A673 (cell line): ENCODE measurements around the gene KRT31.

Experiments used
- EZH2 ChIP-seq: fragments of 200-600 bp; sonication (generic); IDR thresholded peaks from 2 replicates; pipeline ENCODE4 v1.6.1; 2017; ENCODE audit warnings: borderline replicate concordance, low read depth, mild to moderate bottlenecking, mixed read lengths, antibody characterized with exemption, low read length; ENCODE audit not compliant: poor library complexity, severe bottlenecking
- TF ChIP-seq, protein P1 (sequence below): fragments of 300-800, 200-600 bp; sonication (generic); conservative IDR thresholded peaks from 2 replicates; pipeline ENCODE4 v1.5.1; 2017; ENCODE audit warnings: low read depth, mild to moderate bottlenecking, antibody characterized with exemption, low read length, moderate library complexity, mixed read lengths

DNA sequence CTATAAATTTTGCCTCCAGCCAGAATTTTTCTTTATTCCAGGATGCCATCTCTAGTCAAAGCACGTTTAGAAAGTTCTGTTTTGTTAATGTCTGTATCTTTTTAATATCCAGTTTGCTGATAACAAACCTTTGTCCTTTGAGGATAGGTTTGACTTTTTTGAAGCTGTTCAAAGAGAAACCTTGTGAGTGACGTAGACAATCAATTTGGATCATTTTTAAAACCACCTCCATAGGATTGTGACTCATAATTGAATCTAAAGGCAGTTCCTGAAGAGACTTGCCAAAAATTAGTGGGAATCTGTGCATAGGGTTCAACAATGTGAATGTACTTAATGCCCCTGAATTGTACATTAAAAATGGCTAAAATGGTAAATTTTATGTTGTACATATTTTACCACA is 5.9 kb downstream of the KRT31 start:
- TF ChIP-seq, protein P1, sequence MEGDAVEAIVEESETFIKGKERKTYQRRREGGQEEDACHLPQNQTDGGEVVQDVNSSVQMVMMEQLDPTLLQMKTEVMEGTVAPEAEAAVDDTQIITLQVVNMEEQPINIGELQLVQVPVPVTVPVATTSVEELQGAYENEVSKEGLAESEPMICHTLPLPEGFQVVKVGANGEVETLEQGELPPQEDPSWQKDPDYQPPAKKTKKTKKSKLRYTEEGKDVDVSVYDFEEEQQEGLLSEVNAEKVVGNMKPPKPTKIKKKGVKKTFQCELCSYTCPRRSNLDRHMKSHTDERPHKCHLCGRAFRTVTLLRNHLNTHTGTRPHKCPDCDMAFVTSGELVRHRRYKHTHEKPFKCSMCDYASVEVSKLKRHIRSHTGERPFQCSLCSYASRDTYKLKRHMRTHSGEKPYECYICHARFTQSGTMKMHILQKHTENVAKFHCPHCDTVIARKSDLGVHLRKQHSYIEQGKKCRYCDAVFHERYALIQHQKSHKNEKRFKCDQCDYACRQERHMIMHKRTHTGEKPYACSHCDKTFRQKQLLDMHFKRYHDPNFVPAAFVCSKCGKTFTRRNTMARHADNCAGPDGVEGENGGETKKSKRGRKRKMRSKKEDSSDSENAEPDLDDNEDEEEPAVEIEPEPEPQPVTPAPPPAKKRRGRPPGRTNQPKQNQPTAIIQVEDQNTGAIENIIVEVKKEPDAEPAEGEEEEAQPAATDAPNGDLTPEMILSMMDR: no peak
- TF ChIP-seq EZH2: no peak
